Mucosa of descending colon (tissue), 3 donors: ENCODE data around the gene DAB2. TPM values are rescaled to one million over a fixed set of nuclear protein-coding genes. Genes with fewer than 3 reads are reported as not detected.

Experiments
- ATAC-seq: fragments of 200-7000 bp; cut with Tn5 transposase; one replicate; pipeline ENCODE4 v1.9.1; 2020; ENCODE audit warnings: mild to moderate bottlenecking, moderate library complexity
- DNase-seq, 3 donors: peaks; one replicate each; pipeline ENCODE4 v3.0.0-alpha.2; 2020
- H3K36me3 ChIP-seq: fragments of 200-600 bp; one replicate; pipeline ENCODE4 v1.8.0; 2021; ENCODE audit warnings: low read depth, mild to moderate bottlenecking
- H3K4me1 ChIP-seq: fragments of 200-600 bp; one replicate; pipeline ENCODE4 v1.8.0; 2021; ENCODE audit warnings: low read depth, mild to moderate bottlenecking
- H3K4me3 ChIP-seq: fragments of 200-600 bp; one replicate; pipeline ENCODE4 v1.8.0; 2021; ENCODE audit warnings: mild to moderate bottlenecking
- H3K9me3 ChIP-seq: fragments of 200-600 bp; one replicate; pipeline ENCODE4 v1.8.0; 2021; ENCODE audit warnings: mild to moderate bottlenecking
- intact Hi-C, 2 donors: fragments of 100-400 bp; cut with DNase I in 1 of 2; cut with micrococcal nuclease in 1 of 2; formaldehyde crosslinking; loops; one replicate each; pipeline versions ENCODE4 v1.11.0 to v1.11.1; 2022; cut with DNase I, micrococcal nuclease
- total RNA-seq, 3 donors: library from RNA; stranded (reverse); fragmentation: NEBNext Ultra II Directional in 2 of 3; extraction: Animal tissue kit (Norgen Biotek cat#: 25700) in 2 of 3; gene quantifications; one replicate each; pipeline versions ENCODE4 v1.2.1 to v1.2.4, GENCODE V29; 2021 to 2023
- TF ChIP-seq, protein P1 (sequence below): fragments of 200-600 bp; IDR thresholded peaks from one replicate; pipeline ENCODE4 v1.8.0; 2022; ENCODE audit warnings: antibody characterized with exemption, mild to moderate bottlenecking
- donor health status: DM: no; HTN: no; CAD: no; lungs with moderate emphysema.
- donor health status: DM: no; HTN: no; CAD: no.
- donor health status: DM: no; HTN: yes; CAD: no.

Gene DAB2
- total RNA-seq, 3 donors from 2014 or later: 55.7 to 75.1 (median 65.8) TPM

DNA sequence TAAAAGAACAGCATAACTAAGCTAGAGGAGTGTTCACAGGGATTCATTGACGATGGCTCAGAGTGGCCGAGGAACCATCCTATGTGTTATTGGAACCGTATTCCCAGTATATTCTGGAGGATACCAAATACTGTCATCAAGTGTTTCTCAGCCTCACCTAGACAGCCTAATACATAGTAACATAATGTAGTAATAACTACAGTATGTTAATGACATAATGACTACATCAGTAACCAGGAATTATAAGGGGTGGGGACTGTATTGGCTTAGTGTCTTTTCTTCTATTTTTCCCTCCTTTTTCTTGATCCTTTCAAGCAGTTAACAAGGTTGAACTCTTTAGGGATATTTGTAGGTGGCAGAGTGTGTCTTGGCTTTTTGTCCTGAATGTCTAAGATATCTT, 33.8 kb downstream of the DAB2 start:
- TF ChIP-seq, protein P1, sequence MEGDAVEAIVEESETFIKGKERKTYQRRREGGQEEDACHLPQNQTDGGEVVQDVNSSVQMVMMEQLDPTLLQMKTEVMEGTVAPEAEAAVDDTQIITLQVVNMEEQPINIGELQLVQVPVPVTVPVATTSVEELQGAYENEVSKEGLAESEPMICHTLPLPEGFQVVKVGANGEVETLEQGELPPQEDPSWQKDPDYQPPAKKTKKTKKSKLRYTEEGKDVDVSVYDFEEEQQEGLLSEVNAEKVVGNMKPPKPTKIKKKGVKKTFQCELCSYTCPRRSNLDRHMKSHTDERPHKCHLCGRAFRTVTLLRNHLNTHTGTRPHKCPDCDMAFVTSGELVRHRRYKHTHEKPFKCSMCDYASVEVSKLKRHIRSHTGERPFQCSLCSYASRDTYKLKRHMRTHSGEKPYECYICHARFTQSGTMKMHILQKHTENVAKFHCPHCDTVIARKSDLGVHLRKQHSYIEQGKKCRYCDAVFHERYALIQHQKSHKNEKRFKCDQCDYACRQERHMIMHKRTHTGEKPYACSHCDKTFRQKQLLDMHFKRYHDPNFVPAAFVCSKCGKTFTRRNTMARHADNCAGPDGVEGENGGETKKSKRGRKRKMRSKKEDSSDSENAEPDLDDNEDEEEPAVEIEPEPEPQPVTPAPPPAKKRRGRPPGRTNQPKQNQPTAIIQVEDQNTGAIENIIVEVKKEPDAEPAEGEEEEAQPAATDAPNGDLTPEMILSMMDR: no peak
- DNase-seq (no peak), ATAC-seq (no peak)
- Histone ChIP-seq H3K4me3 (no peak overlapping the region), H3K4me1 (no peaks in the 10 kb centered on the region), H3K36me3 (no peaks in the 10 kb centered on the region), H3K9me3 (no peaks in the 10 kb centered on the region)
- intact Hi-C loops: no loop called here

DNA sequence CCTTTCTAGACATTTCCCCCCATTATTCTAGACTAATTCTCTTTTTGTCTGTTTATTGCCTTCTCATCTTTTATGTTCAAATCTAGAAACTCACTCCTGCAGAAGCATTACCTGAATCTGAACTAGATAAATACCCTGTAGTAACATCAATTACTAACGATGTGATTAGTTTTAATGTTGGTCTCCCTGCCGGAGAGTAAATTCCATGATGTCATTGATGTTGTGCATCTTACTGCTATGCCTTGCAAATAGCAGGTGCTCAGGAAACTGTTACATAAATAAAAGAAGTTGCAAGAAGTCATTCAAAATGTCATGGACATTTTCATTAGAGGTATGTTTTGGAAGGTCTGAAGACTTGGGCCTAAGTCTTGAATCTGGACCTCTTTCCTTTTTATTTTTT, 37.5 kb downstream of the DAB2 start:
- no peak for ATAC-seq
- TF ChIP-seq, protein P1: no peak
- Histone ChIP-seq H3K9me3 (no peaks in the 10 kb centered on the region), H3K4me3 (no peak overlapping the region), H3K36me3 (no peaks in the 10 kb centered on the region), H3K4me1 (no peaks in the 10 kb centered on the region)
- no peak for DNase-seq
- intact Hi-C loops: no loop called here

DNA sequence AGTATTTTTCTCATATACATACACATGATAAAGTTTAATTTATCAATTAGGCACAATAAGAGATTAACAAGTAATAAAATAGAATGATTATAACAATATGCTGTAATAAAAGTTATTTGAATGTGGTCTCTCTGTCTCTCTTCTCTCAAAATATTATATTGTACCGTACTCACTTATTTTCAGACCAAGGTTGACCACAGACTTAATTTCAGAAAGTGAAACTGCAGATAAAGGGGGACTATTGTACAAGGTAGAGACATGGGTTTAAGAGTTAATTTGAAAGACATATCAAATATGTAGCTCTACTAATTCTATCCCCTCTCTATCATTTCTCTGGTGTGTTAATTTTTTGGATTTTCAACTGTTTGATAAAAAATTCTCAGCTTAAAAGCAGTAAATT, 40.5 kb downstream of the DAB2 start:
- Histone ChIP-seq H3K4me3 (no peak overlapping the region), H3K9me3 (no peaks in the 10 kb centered on the region), H3K4me1 (no peaks in the 10 kb centered on the region), H3K36me3 (no peaks in the 10 kb centered on the region)
- TF ChIP-seq, protein P1: no peak
- intact Hi-C loops: no loop called here
- no peak for ATAC-seq
- no peak for DNase-seq

DNA sequence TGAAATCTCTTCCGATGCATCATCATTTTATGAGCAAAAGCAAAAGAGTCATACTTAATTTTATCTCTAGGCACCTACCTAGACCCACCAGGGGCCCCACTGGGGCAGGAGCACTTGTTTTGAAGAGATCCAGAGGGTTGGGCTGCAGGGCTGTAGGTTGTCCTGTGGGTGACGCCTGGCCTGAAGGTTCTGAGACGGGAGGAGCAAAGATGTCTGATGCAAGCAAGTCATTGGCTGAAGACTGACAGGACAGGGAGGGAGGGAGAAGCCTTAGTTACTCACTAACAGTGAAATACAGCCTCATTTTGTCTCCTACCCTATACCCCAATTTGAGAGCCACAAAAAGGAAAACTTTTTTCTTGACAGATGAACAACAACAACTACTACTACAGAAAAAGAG, 43.4 kb downstream of the DAB2 start:
- DNase-seq (no peak), ATAC-seq (no peak)
- H3K4me1 ChIP-seq: no peaks in the 10 kb centered on the region
- TF ChIP-seq, protein P1: no peak
- intact Hi-C loops: no loop called here
- no peak overlapping the region for H3K4me3 ChIP-seq
- no peaks in the 10 kb centered on the region for H3K36me3 ChIP-seq
- no peaks in the 10 kb centered on the region for H3K9me3 ChIP-seq

DNA sequence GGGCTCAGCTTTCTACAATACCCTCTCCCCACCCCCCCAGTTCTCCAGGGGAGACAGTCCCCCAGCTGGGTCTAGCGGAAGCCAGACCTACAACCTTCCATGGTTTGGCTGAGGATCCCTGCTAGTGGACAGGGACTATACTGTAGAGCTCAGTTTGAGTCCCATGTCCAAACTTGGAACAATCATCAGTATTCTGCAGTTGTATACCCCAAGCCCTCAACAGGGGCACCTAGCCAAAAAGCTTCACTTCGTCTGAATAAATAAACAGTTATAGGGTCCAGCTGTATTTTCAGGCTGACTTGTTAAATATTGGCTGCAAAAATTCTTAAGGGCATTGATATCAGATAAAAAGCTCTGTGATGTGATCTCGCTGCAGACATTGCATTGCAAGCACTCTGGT, 45.1 kb downstream of the DAB2 start:
- Histone ChIP-seq H3K4me3 (no peak overlapping the region), H3K36me3 (no peaks in the 10 kb centered on the region), H3K9me3 (no peaks in the 10 kb centered on the region), H3K4me1 (no peaks in the 10 kb centered on the region)
- DNase-seq (no peak), ATAC-seq (no peak)
- TF ChIP-seq, protein P1: no peak
- intact Hi-C loops: loop anchor here (5.0 to 10.0 kb wide), 2 partner anchors 168 to 195 kb away; no protein-coding TSS in a partner anchor

DNA sequence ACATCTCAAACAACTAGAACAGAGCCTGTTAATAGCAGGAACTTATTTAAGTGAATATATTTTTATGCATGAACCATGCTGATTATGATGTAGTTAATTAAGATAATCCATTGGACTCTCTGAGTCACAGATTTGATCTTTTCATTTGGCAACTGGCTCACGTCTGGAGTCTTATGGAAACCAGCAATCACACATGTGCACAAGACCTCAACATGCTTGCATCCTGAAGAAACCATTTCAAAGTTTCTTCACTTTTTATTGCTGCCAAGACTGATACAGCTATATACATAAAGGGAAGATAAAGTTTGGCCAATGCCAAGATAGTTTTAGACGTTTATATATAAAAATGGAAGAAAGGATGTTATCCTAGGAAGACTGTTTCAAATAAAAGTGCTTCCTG, 47.2 kb downstream of the DAB2 start:
- intact Hi-C loops: loop anchor here (2.0 to 10.0 kb wide), 3 partner anchors 169 to 197 kb away; no protein-coding TSS in a partner anchor
- DNase-seq (no peak), ATAC-seq (no peak)
- peaks cover 2% of the 10 kb centered on the region for H3K4me1 ChIP-seq
- H3K4me3 ChIP-seq: no peak overlapping the region
- TF ChIP-seq, protein P1: no peak
- H3K36me3 ChIP-seq: no peaks in the 10 kb centered on the region
- no peaks in the 10 kb centered on the region for H3K9me3 ChIP-seq
